ENCODE measurements around the gene BTN1A1. TPM values are rescaled to one million over a fixed set of nuclear protein-coding genes. Genes with fewer than 3 reads are reported as not detected.
A peak's percentile ranks its signal among the peaks of the same experiment; 100 is the strongest.

The BTN1A1 gene
- total and polyA plus RNA-seq, 9 of the 15 experiments (the other 6 are each of a cell fraction or from before 2014, with no cell fraction given), result 0.01 to 0.15 (median 0.06) TPM; not detected in 4

GRCh38 chr6:26550250-26550993 lies 50.3 kb downstream of the BTN1A1 start (continued):
- TF ChIP-seq HOMEZ (CRISPR knock-in tag; IDR thresholded peaks at IDR 0.05), result 0 out of 2 replicates have a peak, but pooled peaks have one; percentile 77
- no peak for TF ChIP-seq CEBPB (tag; IDR thresholded peaks at IDR 0.05)
- TF ChIP-seq KLF6 (CRISPR knock-in tag; IDR thresholded peaks at IDR 0.05; ENCODE audit: borderline replicate concordance), result peak; percentile 89
- TF ChIP-seq SIRT6 (IDR thresholded peaks at IDR 0.05; ENCODE audit: low read depth, low read length), result no peak
- TF ChIP-seq ZNF740 (CRISPR knock-in tag; IDR thresholded peaks at IDR 0.05), result no peak
- peak in 1 of 2 experiments; percentile 87; a peak in 2 of 4 replicates for TF ChIP-seq ZNF740 (tag; IDR thresholded peaks at IDR 0.05)
- TF ChIP-seq PCBP2 (IDR thresholded peaks at IDR 0.05; ENCODE audit: low read depth, low read length, poor library complexity, severe bottlenecking), result no peak
- TF ChIP-seq ZNF449 (CRISPR knock-in tag; IDR thresholded peaks at IDR 0.05), result peak; percentile 78
- peak; percentile 92 for TF ChIP-seq PTRF (tag; IDR thresholded peaks at IDR 0.05)
- peak; percentile 94 for TF ChIP-seq ZNF311 (CRISPR knock-in tag; IDR thresholded peaks at IDR 0.05)
- peak; percentile 95 for TF ChIP-seq ZNF668 (CRISPR knock-in tag; IDR thresholded peaks at IDR 0.05)
- TF ChIP-seq NRF1 (conservative IDR thresholded peaks at IDR 0.05 in 1 of 2, IDR thresholded peaks at IDR 0.05 in 1 of 2), result no peak
- peak; percentile 98 for TF ChIP-seq ZNF592 (IDR thresholded peaks at IDR 0.05)
- no peak for TF ChIP-seq MCM3 (IDR thresholded peaks at IDR 0.05)
- peak; percentile 78 for TF ChIP-seq CXXC5 (CRISPR knock-in tag; IDR thresholded peaks at IDR 0.05)
- TF ChIP-seq MTA1 (IDR thresholded peaks at IDR 0.05; ENCODE audit: borderline replicate concordance), result 0 out of 2 replicates have a peak, but pooled peaks have one; percentile 26
